Bronchial epithelial cell (primary cell): ENCODE measurements around the gene PLAAT4. TPM values are rescaled to one million over a fixed set of nuclear protein-coding genes. Genes with fewer than 3 reads are reported as not detected.
"Not testable (repeated sequence)": the region's sequence is repeated elsewhere in the genome, so short reads cannot be mapped to it uniquely, and the experiment has no call there.

Experiments used
- DNase-seq: peaks from one replicate; pipeline ENCODE4 v3.0.0-alpha.2; 2010; ENCODE audit warnings: low read depth
- FAIRE-seq: peaks from 2 replicates; lab custom pipeline; 2011; peaks lifted over from hg19 to GRCh38; lab: Jason Lieb, UNC
- H3K27me3 ChIP-seq: 2 replicates; pipeline ENCODE4 v1.5.1; 2011; ENCODE audit warnings: low read length; ENCODE audit not compliant: control insufficient read depth, insufficient read depth
- H3K36me3 ChIP-seq: 2 replicates; pipeline ENCODE4 v1.5.1; 2011; ENCODE audit warnings: low read length; ENCODE audit not compliant: control insufficient read depth, insufficient read depth
- H3K4me3 ChIP-seq: 2 replicates; pipeline ENCODE4 v1.5.1; 2011; ENCODE audit warnings: mild to moderate bottlenecking, low read depth, low read length, control low read depth
- total RNA-seq: library from RNA; depleted of rRNA; stranded (reverse); fragments of >200 nt; gene quantifications from 2 replicates; pipeline ENCODE4 v1.2.1, GENCODE V29; 2014
- TF ChIP-seq, protein P1 (sequence below): IDR thresholded peaks from 2 replicates; pipeline ENCODE4 v1.5.1; 2011; ENCODE audit warnings: mild to moderate bottlenecking, moderate library complexity, low read length, control low read depth, inconsistent platforms; ENCODE audit not compliant: insufficient read depth, severe bottlenecking

PLAAT4 gene
- total RNA-seq, 1 donor from 2014 or later: 0.79 TPM

DNA sequence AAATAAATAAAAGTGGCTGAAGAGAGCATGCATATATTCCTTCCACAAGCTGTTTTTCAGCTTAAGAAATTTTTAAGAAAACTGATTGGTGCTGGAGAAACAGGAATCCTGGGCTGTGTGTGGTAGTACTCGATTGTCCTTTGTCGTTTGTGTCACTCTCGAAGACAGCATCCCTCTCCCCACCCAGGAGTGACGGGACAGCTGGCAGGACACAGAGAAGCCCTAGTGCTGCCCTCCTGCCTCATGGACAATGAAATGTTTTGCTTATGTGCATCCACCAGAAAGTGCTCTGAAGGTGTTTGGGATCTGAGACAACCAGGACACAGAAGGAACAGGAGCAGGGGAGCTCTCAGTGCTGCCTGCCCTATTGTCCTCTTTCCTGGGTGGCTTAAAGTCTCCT is 12.8 kb downstream of the PLAAT4 start:
- H3K4me3 ChIP-seq: no peak overlapping the region
- no peaks in the 10 kb centered on the region for H3K36me3 ChIP-seq
- no peak for DNase-seq
- H3K27me3 ChIP-seq: no peaks in the 10 kb centered on the region
- no peak for FAIRE-seq
- TF ChIP-seq, protein P1, sequence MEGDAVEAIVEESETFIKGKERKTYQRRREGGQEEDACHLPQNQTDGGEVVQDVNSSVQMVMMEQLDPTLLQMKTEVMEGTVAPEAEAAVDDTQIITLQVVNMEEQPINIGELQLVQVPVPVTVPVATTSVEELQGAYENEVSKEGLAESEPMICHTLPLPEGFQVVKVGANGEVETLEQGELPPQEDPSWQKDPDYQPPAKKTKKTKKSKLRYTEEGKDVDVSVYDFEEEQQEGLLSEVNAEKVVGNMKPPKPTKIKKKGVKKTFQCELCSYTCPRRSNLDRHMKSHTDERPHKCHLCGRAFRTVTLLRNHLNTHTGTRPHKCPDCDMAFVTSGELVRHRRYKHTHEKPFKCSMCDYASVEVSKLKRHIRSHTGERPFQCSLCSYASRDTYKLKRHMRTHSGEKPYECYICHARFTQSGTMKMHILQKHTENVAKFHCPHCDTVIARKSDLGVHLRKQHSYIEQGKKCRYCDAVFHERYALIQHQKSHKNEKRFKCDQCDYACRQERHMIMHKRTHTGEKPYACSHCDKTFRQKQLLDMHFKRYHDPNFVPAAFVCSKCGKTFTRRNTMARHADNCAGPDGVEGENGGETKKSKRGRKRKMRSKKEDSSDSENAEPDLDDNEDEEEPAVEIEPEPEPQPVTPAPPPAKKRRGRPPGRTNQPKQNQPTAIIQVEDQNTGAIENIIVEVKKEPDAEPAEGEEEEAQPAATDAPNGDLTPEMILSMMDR: no peak

DNA sequence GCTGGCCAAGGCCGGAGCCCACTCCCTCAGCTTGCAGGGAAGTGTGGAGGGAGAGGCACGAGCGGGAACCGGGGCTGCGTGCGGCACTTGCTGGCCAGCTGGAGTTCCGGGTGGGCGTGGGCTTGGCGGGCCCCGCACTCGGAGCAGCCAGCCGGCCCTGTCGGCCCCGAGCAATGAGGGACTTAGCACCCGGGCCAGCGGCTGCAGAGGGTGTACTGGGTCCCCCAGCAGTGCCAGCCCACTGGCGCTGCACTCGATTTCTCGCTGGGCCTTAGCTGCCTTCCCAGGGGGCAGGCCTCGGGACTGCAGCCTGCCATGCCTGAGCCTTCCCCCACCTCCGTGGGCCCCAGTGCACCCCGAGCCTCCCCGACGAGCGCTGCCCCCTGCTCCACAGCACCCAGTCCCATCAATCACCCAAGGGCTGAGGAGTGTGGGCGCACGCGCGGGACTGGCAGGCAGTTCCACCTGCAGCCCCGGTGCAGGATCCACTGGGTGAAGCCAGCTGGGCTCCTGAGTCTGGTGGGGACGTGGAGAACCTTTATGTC is 13.6 kb downstream of the PLAAT4 start:
- H3K4me3 ChIP-seq, H3K27me3 ChIP-seq, FAIRE-seq, DNase-seq, H3K36me3 ChIP-seq: not testable (repeated sequence)

DNA sequence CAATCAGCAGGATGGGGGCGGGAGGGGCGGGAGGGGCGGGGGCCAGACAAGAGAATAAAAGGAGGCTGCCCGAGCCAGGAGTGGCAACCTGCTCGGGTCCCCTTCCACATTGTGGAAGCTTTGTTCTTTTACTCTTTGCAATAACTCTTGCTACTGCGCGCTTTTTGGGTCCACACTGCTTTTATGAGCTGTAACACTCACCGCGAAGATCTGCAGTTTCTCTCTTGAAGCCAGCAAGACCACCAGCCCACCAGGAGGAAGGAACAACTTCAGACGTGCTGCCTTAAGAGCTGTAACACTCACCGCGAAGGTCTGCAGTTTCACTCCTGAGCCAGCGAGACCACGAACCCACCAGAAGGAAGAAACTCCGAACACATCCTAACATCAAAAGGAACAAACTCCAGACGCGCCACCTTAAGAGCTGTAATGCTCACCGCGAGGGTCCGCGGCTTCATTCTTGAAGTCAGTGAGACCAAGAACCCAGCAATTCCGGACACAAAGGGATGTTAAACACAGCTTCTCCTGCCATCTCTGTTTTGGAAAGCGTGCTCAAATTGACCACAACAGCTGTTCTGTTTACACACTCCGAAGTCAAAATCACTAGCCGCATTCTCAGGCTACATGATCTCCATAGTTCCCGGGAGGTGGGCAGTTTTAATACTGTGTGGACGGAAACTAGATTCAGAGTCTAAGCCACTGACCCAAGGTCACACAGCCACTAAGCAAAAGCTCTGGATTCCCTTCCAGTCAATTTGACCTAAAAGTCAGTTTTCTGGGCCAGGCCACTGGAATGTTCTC is 14.7 kb downstream of the PLAAT4 start:
- TF ChIP-seq, protein P1: no peak
- no peak overlapping the region for H3K4me3 ChIP-seq
- FAIRE-seq (no peak), DNase-seq (no peak)
- H3K36me3 ChIP-seq: no peaks in the 10 kb centered on the region
- no peaks in the 10 kb centered on the region for H3K27me3 ChIP-seq

DNA sequence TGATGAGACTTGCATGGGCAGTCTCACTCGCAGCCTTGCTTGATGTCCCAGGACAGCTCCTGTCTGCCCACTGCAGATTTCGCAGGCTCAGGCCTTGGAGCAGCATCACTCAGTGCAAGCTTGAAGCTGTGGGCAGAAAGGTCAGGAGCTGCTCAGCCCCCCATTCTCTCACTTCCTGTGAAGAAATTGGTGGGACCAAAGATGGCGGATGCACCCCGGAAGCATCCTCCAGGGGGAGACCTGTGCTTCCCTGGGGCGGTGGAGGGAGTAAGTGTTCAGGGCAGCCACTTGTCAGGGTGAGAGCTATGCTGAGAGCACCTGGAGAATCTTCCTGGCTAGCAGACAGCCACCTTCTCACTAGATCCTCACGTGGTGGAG is 15.3 kb downstream of the PLAAT4 start:
- no peaks in the 10 kb centered on the region for H3K36me3 ChIP-seq
- H3K4me3 ChIP-seq: no peak overlapping the region
- TF ChIP-seq, protein P1: no peak
- DNase-seq: no peak
- H3K27me3 ChIP-seq: no peaks in the 10 kb centered on the region
- no peak for FAIRE-seq

DNA sequence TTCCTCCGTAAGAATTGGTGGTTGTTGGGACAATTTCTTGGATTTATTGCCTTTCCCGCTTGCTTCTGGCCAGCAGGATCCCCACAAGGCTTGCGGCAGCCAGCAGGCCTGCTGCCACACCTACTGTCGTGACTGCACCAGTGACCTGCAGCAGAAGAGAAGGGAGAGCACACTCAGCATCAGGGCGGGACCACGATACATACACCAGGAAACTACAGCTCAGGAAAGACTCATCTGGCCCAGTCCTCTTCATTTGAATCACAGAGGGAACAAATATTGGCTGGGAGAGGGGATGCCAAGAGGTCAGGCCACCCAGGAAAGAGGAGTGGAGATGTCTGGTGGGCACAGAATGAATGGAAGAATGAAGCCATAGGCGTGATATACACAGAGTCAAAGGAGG is 16.3 kb downstream of the PLAAT4 start:
- H3K27me3 ChIP-seq: no peaks in the 10 kb centered on the region
- DNase-seq (no peak), FAIRE-seq (no peak)
- no peaks in the 10 kb centered on the region for H3K36me3 ChIP-seq
- no peak overlapping the region for H3K4me3 ChIP-seq
- TF ChIP-seq, protein P1: no peak

DNA sequence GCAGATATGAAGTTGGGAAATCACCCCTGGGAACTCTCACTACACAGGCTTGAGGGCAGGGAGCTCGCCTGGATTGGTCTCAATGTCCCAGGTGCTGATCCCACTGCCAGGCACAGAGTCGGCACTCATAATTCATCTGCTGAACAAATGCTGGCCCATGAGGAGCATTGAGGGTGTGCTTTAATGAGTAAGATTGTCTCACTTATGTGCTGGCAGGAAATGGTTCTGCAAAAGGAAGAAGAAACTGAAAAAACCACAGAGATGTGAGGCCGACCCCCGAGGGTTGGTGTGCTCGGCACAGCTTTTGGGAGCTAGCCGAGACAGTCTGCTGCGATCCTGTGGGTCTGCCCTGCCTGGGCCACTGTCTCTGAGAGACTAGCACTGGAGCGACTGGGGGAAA is 17.2 kb downstream of the PLAAT4 start:
- Histone ChIP-seq H3K27me3 (no peaks in the 10 kb centered on the region), H3K36me3 (no peaks in the 10 kb centered on the region), H3K4me3 (no peak overlapping the region)
- DNase-seq: no peak
- TF ChIP-seq, protein P1: no peak
- FAIRE-seq: no peak
